CD4-positive, alpha-beta T cell treated with Interleukin-21 for 1 hour (primary cell): ENCODE measurements around the gene NRSN1.

Experiments
- DNase-seq: peaks from one replicate; pipeline ENCODE4 v3.0.0-alpha.2; 2020

NRSN1 gene

GRCh38 chr6:24145690-24146131 lies 19.7 kb downstream of the NRSN1 start:
- DNase-seq = no peak

DNA sequence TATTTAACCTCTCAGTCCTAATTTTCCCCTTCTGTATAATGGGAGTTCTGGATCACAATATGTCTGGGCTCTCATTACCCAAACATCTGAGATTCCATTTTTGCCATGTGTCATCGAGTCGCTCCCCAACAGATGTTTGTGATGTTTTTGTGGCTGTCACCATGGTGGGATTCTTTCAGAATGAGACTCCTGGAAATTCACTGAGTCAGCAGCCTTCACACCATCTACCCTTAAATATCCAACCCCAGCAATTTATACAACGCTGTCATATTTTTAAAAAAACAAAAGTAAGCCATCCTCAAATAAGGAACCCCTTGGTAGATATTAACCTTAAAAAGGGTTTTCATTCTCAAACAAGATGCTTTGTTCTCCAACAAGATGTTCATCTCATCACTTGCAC lies 20.9 kb downstream of the NRSN1 start:
- no peak for DNase-seq

DNA sequence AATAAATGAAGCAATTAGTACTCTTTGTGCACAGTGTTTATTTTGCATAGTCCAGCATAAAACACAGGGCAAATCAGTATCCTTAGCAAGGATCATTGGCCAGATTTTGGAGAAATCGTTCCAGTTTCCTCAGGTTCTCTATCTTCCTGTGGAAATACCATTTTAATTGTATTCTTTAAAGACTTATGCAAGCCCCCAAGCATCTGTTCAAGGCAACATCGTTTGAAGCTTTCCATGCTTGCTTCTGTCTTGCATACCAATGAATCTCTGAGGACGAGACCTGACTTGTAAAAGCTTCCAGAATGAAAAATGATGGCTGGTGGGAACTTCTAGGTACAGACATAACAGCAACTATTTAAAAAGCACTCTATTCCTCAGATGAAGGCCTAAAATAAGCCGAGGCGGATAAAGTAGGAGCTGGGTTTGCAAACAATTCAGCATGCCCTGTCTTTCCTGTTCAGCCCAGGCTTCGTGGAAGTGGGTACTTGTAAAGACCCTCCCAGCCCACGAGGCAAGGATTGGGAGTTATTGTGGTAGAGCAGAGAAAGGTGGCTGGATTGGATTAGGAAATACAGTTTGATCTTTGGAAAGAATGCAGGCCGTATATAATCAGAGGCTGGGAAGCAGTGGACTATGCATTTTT lies 21.6 kb downstream of the NRSN1 start:
- DNase-seq = no peak

DNA sequence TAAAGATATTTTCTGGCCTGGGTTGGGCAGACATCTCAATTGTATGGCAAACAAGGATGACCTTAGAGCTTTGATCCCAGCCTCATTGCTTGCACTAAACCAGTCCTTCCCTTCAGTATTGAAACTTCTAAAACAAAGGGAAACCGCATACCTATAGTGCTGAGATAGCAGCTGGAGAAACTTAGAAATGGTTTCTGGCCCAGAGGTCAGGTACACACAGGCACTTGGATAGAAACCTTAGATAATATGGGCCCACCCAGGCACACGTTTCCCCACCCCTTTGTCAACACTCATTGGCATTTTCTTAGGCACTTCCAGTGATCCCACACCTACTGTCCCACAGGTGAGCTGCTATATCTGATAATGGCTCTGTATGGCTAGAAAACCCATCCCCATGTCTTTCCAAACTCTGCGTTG lies 22.1 kb downstream of the NRSN1 start:
- DNase-seq = no peak

- DNase-seq = no peak
These were observed 22.7 kb downstream of the NRSN1 start for GRCh38 chr6:24148684-24149083.

DNA sequence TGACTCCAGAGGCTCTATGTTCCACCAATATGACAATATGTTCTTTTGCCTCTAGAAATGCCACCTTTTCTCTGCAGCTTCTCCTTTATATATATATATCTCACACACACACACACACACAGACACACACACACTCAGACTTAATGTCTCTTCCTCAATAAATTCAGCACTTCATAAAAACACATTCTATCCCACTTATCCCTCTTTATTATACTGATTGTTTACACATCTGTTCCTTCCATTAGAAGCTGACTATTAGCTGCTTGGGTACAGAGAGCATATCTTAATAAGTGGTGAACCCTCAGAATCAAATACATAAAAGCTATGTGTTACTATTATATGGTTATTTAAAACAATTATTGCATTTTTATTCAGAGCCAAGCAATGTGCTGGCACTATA lies 23.3 kb downstream of the NRSN1 start:
- DNase-seq = no peak

- no peak for DNase-seq
These were observed 23.8 kb downstream of the NRSN1 start for GRCh38 chr6:24149836-24150235.

GRCh38 chr6:24152014-24152413 lies 26.0 kb downstream of the NRSN1 start:
- DNase-seq = no peak

DNA sequence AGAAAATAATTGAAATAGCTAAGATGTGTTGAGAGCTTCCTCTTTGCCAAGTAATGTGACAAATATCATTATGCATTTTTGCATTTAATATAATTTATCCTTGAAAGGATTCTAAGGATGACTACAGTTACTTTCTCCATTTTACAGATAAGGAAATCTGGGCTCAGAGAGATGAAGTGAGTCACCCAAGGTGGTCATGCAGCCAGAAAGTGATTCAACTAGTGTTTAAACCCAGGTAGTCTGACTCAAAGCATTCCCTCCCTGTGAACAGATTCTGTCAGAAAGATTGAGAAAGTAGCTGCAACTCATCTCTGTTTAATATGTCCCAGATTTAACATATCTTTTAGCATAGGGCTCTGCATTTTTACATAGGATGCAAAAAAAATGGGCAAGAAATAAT lies 28.1 kb downstream of the NRSN1 start:
- DNase-seq = no peak

DNA sequence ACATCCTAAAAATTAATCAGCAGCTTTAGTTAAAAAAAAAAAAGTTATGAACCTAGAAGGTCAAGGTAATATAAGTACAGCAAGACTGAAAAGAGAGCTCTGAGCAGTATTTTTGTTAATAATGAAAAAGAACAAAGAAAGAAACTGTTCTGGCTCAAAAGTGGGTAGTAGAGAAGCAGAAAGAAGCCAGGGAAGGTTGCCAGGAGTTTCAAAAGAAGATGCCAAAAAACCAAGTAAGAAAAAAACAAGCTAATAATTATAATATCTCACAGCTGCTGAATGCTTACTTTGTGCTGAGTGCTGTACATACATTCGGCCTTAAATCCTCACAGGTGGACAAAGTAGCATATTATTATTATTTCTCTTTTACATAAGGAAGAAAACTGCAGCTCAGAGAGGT lies 31.9 kb downstream of the NRSN1 start:
- no peak for DNase-seq

DNA sequence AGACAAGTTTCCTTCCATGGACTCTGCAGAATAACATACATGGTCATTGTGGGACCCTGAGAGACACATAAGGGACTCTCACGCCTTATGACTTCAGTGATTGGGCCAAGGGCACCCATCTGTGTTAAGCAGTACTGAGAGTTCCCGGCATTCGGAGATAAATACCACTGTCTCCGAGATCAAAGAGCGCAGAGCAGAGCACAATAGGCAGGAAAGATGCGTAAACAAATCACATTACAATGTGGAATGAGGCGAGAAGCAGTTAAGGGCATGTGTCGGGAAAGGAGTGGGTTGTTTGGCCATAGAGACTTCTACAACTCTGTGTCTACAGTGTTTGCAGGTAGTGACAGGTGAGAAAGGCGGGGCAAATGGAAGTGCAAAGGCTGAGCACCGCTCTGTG lies 57.6 kb downstream of the NRSN1 start:
- no peak for DNase-seq

DNA sequence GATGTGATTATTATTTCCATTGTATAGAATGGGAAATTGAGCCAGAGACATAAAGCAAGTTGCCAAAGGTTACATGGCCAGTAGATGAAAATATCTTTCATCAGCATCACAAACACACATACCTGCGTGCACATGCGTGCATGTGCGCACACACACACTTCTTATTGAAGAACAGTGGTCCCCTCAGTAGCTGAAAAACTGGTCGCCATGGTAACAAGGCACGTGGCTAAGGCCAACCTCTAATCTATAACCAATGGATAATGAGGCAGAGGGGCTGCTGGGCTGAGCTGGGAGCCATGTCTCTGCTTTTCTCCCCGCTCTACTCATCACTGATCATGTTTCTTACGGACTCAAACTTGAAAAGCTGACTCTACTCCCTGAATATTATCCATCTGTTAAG lies 60.3 kb downstream of the NRSN1 start:
- no peak for DNase-seq

DNA sequence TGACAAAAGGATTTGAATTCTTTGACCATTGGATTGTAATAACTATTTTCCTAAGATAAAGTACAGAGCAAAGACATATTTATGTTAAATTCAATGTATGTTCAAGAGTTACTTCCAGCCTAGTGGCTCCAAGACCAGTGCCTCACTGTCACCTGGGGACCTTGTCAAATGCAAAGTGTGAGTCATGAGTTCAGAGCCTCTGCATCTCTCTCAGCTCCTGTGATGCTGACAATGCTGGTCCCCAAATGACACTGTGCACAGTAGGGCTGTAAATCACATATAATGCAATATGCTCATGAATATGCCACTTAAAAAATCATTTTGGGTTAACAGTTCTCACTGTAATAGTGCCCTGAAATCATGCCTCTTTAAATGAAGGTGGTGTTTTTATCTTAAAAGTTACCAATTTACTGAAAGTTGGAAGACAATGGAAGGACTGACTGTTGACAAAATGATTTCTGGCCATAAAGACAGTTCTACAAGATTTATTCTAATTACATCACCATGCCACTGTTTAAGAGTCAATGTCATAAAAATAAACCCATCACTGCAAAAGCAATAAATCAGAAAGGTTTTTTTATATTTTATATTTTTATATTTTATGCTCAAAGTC lies 62.1 kb downstream of the NRSN1 start:
- no peak for DNase-seq

DNA sequence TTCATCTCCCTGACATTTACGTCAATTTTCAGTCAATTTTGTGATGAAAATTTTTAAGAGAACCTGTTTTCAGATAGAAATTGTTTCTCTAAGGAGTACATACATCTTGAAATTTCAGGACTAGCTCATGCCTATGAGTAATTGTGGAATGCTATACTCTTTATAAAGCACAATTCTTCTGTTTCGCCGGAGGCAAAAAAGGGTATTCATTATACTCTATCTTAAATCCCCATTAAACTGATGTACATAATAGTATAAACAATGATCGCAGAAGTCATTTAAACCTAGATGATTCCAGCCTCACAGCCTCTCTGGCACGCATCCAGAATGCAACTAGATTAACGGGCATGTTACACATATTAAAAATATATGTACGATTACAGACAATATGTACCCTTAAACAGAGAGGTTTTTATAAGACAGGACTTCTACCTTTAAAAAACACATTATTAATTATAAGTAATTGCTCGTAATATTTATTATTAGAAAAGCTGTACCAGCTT lies 62.6 kb downstream of the NRSN1 start:
- DNase-seq = no peak

GRCh38 chr6:24191346-24191745 lies 65.3 kb downstream of the NRSN1 start:
- no peak for DNase-seq

- no peak for DNase-seq
These were observed 67.3 kb downstream of the NRSN1 start for GRCh38 chr6:24193364-24193763.

DNA sequence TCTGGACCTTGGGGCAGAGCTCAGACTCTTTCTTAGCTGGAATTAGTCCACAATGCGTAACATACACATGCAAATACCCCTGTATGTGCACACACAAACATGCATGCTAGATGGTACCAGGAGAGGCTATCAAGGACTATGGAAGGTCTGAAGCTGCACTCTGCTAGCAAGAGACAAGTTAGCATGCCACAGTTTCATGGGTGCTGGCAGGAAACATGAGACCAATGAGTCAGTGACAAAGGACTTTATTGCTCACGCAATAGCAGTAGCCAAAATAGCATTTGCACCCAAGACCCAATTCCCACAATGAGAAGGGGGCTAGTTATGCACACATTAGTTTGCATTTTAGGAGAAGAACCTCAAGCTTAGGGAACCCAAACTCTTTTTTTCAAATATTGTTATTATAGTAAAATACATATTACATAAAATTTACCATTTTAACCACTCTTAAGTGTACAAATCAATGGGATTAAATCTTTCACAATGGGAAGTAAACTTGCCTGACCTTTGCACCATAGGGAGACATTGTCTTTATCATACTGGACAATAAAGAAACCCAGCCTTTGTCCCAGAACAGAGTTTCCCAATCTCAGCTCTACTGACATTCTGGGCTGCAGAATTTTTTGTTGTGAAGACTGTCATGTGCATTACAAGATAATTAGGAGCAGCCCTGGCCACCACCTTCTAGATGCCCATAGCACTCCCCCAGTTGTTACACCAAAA lies 69.1 kb downstream of the NRSN1 start:
- DNase-seq = no peak

DNA sequence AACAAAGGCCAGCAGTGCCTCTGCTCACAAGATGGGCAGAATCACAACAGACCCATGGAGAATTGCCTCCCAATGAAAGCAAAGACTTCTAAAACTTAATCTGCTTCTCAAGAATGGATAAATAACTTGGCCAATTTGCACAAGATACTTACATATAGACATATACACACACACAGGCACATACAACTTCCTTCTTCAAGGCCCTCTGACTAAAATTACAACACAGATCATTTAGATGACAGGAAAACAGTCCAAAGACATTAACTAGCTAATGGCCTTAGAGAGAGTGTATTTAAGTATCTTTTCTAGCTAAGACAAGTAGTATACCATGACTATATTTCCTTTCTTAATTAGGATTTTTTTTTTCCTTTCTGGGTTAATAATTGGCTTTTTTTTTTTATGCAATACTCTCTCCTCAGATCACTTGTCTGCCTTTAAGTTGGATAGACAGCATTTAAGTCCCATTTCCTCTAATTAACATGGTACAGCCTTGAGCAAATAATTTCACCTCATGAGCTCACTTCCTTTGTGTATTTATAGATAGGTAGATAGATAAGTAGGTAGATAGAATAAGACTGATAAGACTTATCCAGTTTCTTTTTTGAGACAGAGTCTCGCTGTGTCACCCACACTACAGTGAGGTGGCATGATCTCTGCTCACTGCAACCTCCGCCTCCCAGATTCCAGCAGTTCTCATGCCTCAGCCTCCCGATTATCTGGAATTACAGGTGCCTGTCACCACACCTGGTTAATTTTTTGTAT lies 70.0 kb downstream of the NRSN1 start:
- DNase-seq = no peak
